ENCODE measurements around the gene PSD4. TPM values are rescaled to one million over a fixed set of nuclear protein-coding genes. Genes with fewer than 3 reads are reported as not detected.

PSD4 gene
- total RNA-seq, 2 experiments from 2014 or later = 394 to 404 TPM

DNA sequence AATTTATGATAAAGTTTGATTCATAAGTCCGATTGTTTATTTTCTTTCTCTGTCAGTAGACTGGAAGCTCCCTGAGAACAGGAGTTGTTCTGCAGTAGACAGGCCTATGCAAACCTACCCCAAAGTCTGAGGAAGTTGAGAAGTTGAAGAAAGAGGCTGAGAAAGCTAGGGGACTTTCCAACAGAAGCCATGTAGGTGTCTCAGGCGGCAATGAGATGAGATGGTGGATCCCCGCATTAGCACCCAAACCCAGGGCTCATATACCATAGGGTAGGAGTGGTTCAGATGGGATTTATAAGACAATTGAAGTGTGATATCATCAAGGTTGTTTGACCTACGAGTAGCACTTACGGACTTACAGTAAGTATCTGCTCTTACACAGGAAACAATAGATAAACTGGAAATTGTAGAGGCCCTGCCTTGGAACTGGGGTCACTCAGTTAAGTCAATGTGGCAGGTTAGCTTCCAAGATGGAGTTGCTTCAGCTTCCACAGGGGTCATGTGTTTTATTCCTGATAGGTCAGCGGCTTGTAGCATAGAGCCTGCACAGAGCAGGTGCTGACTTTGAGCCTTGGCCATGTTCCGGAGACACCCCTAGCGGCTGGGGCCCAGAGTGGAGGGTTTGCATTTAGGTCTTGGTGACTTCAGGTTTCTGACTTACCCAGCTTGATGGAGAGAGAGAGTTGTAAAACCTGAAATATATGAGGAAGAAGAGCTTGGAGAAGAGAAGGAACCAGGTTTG, 2.3 kb upstream of the PSD4 start:
- peaks cover 58% of the 10 kb centered on the region for H3K36me3 Mint-ChIP-seq (ENCODE audit: low read depth)
- ATAC-seq = no peak
- H3K9me3 Mint-ChIP-seq (ENCODE audit: insufficient read depth) = peaks cover 5% of the 10 kb centered on the region
- no peak for DNase-seq
- H3K4me3 Mint-ChIP-seq = no peak overlapping the region
- peaks cover 70% of the 10 kb centered on the region for H3K4me1 Mint-ChIP-seq (ENCODE audit: low read depth)
- peaks cover 2% of the 10 kb centered on the region for H3K27me3 Mint-ChIP-seq (ENCODE audit: low read depth)
- peak overlapping the region; percentile 78 for H3K27ac Mint-ChIP-seq
- CTCF ChIA-PET = interaction anchor here (1.9 to 13.5 kb wide), 3 partner anchors 14 to 91 kb away, joined by 8 to 370 read pairs (median 63); no protein-coding TSS in a partner anchor
- POLR2A ChIA-PET = interaction anchor here (5.9 kb wide), 1 partner anchor 14 kb away, joined by 81 read pairs; no protein-coding TSS in a partner anchor

DNA sequence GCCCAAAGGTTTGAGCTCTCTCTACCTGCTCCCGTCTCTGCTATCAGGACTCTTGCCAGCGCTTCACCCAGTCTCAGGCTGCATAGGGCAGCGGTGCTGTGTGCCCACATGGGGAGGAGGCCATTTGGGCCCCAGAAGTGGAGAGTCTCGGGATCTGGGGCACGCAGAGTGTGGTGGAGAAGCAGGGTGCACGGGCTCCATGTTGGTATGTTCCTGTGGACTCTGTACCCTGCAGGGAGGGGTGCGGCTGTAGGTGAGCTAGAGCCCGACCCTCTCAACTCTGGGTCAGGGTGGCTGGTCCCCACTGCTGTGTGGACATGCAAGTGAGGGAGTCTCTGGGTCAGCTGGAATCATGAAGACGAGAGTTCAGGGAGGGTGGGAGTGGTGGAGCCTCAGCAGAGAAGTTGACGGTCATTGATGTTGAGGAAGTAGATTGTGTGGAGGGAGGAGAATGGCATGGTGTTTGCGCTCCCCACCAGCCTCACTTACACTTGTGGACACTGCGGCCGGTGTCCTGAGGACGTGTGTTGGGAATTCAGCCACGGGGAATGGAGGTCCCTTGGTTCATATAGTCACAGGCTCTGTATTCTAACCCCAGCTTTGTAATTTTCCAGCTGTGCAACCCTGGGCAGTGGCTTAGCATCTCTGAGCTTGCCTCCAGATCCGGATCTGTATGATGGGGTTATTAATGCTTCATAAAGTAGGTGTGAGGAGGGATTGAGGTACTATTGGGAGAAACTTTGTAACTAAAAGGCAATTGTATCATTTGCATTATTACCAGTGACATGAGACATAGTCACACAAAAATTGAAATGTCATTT, 840 bp upstream of the PSD4 start:
- Mint-ChIP-seq H3K27me3 (ENCODE audit: low read depth) (peaks cover 2% of the 10 kb centered on the region), H3K36me3 (ENCODE audit: low read depth) (peaks cover 72% of the 10 kb centered on the region), H3K9me3 (ENCODE audit: insufficient read depth) (peaks cover 5% of the 10 kb centered on the region), H3K4me3 (peak overlapping the region; percentile 83), H3K27ac (peak overlapping the region; percentile 91), H3K4me1 (ENCODE audit: low read depth) (peaks cover 70% of the 10 kb centered on the region)
- ATAC-seq (no peak), DNase-seq (no peak)
- ChIA-PET CTCF (interaction anchor here (1.5 to 13.5 kb wide), 9 partner anchors 11 to 217 kb away, joined by 5 to 370 read pairs (median 9); no protein-coding TSS in a partner anchor), POLR2A (interaction anchor here (0.7 to 5.9 kb wide), 8 partner anchors 8 to 528 kb away, joined by 3 to 81 read pairs (median 6); no protein-coding TSS in a partner anchor)

DNA sequence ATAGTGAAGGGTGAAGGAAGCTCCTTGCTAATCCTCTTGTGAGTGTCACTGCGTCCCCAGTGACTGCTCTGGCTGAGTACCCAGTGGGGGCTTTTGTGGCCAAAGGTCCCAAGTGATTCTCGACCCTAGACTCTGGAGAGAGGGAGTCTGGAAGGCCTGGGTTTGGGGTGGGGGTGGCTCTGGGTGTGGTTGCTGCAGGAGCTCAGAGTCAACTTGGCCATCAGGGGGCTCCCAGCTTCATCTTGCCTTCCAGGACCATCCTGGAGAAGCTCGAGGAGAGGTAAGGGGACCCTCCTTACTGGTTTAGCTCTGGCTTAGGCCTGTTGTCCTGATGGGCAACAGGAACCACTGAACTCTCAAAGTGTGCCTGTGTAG, 592 bp downstream of the PSD4 start:
- peaks cover 5% of the 10 kb centered on the region for H3K9me3 Mint-ChIP-seq (ENCODE audit: insufficient read depth)
- H3K27ac Mint-ChIP-seq = peak overlapping the region; percentile 91
- H3K27me3 Mint-ChIP-seq (ENCODE audit: low read depth) = peaks cover 2% of the 10 kb centered on the region
- H3K4me1 Mint-ChIP-seq (ENCODE audit: low read depth) = peaks cover 70% of the 10 kb centered on the region
- peak overlapping the region; percentile 83 for H3K4me3 Mint-ChIP-seq
- ATAC-seq (peak; percentile 3), DNase-seq (peak; percentile 57)
- H3K36me3 Mint-ChIP-seq (ENCODE audit: low read depth) = peaks cover 83% of the 10 kb centered on the region
- ChIA-PET POLR2A (interaction anchor here (0.6 to 5.9 kb wide), 22 partner anchors 8 to 1120 kb away, joined by 3 to 81 read pairs (median 4); no protein-coding TSS in a partner anchor), CTCF (interaction anchor here (0.8 to 13.5 kb wide), 21 partner anchors 9 to 216 kb away, joined by 3 to 370 read pairs (median 5); no protein-coding TSS in a partner anchor)

DNA sequence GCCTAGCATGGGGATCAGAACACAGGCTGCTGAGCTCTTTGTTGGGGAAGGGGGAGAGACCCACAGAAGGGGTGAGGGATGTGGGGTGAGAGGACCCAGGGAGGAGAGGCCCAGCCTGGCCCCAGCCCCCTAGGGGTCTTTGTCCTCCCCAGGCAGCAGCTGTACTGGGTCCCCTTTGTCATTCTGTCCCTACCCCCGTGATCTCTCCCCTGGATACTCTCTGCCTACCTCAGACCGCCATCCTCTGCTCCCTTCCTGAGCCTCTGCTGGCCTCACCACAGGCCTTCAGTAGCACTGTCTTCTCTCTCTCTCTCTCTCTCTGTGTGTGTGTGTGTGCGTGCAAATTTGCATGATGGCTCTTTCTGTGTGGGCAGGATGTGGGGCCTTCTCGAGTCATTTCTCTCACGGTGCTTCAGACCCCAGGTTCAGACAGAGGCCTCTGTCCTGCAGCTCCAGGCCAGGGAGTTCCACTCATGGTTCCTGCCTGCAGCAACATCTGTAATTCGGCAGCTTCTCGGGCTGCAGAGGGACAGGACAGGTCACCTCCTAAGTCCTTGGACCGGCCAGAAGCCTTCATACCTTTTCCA, 1.4 kb downstream of the PSD4 start:
- DNase-seq = peak; percentile 92
- Mint-ChIP-seq H3K4me3 (peak overlapping the region; percentile 83), H3K36me3 (ENCODE audit: low read depth) (peaks cover 83% of the 10 kb centered on the region), H3K4me1 (ENCODE audit: low read depth) (peaks cover 72% of the 10 kb centered on the region), H3K27ac (peak overlapping the region; percentile 91), H3K9me3 (ENCODE audit: insufficient read depth) (peaks cover 5% of the 10 kb centered on the region), H3K27me3 (ENCODE audit: low read depth) (peaks cover 2% of the 10 kb centered on the region)
- ATAC-seq = peak; percentile 65
- POLR2A ChIA-PET = interaction anchor here (0.6 to 5.9 kb wide), 24 partner anchors 9 to 1121 kb away, joined by 3 to 81 read pairs (median 4); no protein-coding TSS in a partner anchor
- CTCF ChIA-PET = interaction anchor here (0.8 to 13.5 kb wide), 20 partner anchors 9 to 215 kb away, joined by 3 to 370 read pairs (median 6); no protein-coding TSS in a partner anchor

DNA sequence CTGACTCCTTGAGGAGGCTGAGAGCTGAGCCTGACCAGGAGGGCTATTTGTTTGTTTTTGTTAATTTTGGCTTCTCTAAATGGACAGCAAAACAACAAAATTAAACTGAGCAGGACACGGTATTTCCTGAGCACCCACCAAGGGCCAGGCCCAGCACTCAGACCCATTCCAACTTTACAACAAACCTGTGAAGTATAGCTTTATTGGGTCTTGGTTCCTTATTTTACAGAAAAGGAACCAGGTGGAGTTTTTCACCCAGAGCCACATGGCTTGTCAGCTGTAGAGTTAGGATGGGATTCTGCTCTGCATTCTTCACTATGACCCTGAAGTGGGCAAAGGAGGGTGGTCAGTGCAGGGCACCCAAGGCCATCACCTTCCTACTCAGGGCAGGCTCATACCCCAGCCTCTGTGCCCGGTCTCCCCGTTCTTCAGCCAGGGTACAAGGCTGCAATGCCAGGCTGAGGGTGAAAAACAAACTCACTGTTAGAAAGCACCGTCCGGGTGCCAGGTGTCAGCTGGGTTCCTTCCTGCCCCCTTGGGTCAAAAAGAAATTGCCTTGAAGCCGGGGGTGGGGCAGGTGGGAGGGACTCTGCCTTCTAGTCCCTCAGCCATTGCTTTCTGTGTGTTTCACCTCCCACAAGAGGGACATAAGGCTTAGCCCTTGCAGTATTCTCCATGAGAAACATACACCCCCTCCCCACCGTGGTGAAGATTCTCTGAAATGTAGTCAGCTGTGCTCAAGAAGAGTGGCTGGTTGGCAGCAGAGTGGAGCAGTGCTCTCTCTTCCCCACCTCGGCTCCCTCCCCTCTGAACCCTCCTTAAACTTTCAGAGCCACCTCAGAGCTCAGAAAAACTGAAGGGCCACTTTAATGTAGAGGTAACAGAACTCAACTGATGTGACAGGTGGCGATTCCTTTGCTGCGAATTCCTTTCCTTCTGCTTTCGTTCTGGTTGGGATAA, 2.2 kb downstream of the PSD4 start:
- ATAC-seq (no peak), DNase-seq (peak; percentile 72)
- Mint-ChIP-seq H3K4me1 (ENCODE audit: low read depth) (peaks cover 79% of the 10 kb centered on the region), H3K27ac (peak overlapping the region; percentile 91), H3K9me3 (ENCODE audit: insufficient read depth) (peaks cover 4% of the 10 kb centered on the region), H3K27me3 (ENCODE audit: low read depth) (peaks cover 2% of the 10 kb centered on the region), H3K36me3 (ENCODE audit: low read depth) (peaks cover 90% of the 10 kb centered on the region), H3K4me3 (peak overlapping the region; percentile 83)
- CTCF ChIA-PET = interaction anchor here (1.0 to 13.5 kb wide), 11 partner anchors 13 to 214 kb away, joined by 3 to 370 read pairs (median 10); no protein-coding TSS in a partner anchor
- POLR2A ChIA-PET = interaction anchor here (0.7 to 5.9 kb wide), 14 partner anchors 8 to 96 kb away, joined by 3 to 81 read pairs (median 8); no protein-coding TSS in a partner anchor

DNA sequence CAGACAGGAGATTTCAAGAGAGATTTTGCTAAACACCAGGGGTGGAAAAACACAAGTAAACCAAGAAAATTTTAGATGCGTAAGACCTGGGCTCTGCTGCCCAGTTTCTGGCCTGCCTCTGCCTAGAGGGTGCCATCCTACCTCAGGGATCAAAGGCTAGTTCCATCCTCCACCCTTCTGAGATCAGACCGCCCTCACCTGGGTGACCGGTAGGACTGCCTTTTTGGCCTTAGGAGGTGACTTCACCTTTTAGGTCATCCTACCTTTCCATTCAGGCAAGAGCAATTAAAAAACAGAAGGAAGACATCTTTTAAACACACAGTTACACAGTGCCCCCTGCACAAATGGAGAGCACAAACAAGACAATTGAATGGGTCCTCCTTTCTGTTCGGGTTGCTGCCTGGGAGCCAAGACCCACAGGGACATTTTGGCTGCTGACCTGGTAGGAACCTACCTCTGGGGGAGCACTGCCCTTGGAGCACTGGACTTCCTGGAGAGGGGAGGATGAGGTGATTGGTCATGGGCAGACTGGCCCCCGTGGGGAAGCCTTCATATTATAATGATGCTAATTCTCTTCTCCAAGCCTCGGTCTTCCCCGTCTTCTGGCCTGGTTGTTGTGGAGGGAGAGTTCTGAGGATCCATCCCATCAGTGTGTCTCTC, 3.1 kb downstream of the PSD4 start:
- ATAC-seq (no peak), DNase-seq (no peak)
- Mint-ChIP-seq H3K27me3 (ENCODE audit: low read depth) (peaks cover 2% of the 10 kb centered on the region), H3K9me3 (ENCODE audit: insufficient read depth) (no peaks in the 10 kb centered on the region), H3K4me1 (ENCODE audit: low read depth) (peaks cover 79% of the 10 kb centered on the region), H3K36me3 (ENCODE audit: low read depth) (peaks cover 91% of the 10 kb centered on the region), H3K27ac (peak overlapping the region; percentile 91), H3K4me3 (peak overlapping the region; percentile 83)
- CTCF ChIA-PET = interaction anchor here (1.0 to 13.5 kb wide), 9 partner anchors 14 to 97 kb away, joined by 3 to 370 read pairs (median 22); no protein-coding TSS in a partner anchor
- POLR2A ChIA-PET = interaction anchor here (1.2 to 5.9 kb wide), 6 partner anchors 12 to 97 kb away, joined by 4 to 81 read pairs (median 22); no protein-coding TSS in a partner anchor

DNA sequence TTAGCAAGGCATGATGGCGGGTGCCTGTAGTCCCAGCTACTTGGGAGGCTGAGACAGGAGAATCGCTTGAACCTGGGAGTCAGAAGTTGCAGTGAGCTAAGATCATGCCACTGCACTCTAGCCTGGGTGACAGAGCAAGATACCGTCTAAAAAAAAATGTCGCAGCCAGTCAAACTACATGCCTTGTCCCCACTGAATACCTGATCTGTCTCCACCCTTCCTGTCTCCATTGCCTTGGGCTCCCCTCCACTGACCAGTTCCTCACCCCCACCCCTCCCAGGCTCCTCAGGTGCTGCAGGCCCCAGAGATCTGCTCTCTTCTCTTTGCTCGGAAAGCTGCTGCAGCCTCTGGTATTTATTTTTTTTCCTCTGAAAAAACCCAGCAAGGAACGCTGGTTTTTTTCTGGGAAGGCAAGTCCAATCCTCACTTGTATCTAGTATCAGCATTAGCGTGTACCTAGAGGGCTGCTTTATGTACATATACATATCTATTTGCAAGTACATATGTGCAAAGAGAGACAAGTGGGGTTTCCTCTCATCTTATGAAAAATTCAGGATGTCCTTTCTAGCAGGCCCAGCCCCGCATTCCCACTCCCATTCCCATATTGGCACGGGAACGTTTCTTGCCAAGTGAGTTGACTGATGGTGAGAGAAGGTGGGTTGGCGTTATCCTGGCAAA, 4.4 kb downstream of the PSD4 start:
- DNase-seq = no peak
- Mint-ChIP-seq H3K9me3 (ENCODE audit: insufficient read depth) (no peaks in the 10 kb centered on the region), H3K27me3 (ENCODE audit: low read depth) (peaks cover 2% of the 10 kb centered on the region), H3K4me1 (ENCODE audit: low read depth) (peaks cover 78% of the 10 kb centered on the region), H3K36me3 (ENCODE audit: low read depth) (peaks cover 94% of the 10 kb centered on the region), H3K4me3 (peak overlapping the region; percentile 83), H3K27ac (peak overlapping the region; percentile 83)
- no peak for ATAC-seq
- POLR2A ChIA-PET = no interaction called here
- CTCF ChIA-PET = interaction anchor here (1.8 to 13.5 kb wide), 3 partner anchors 21 to 98 kb away, joined by 4 to 370 read pairs (median 7); no protein-coding TSS in a partner anchor

DNA sequence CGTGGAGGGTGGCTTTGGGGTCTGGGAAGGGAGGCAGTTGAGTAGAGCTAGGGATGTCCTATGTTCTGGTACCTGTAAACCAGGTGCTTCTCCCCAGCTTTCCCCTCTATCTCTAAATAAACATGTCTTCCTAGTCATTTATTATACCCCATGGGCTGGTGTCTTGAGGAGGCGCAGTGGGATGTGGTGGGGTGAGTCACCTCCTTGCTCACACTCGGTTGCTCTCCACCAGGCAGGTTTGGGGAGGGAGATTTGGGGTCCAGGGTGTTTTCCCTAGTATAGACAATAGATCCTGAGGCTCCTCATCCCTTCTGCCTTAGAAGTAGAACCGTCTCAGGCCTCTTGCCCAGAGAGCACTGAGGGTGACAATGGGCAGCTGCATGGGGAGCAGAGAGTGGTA, 5.1 kb downstream of the PSD4 start:
- POLR2A ChIA-PET = no interaction called here
- ATAC-seq (no peak), DNase-seq (peak; percentile 62)
- H3K4me1 Mint-ChIP-seq (ENCODE audit: low read depth) = peaks cover 79% of the 10 kb centered on the region
- no peaks in the 10 kb centered on the region for H3K9me3 Mint-ChIP-seq (ENCODE audit: insufficient read depth)
- CTCF ChIA-PET = interaction anchor here (1.8 to 13.5 kb wide), 3 partner anchors 20 to 99 kb away, joined by 4 to 370 read pairs (median 7); no protein-coding TSS in a partner anchor
- H3K4me3 Mint-ChIP-seq = peak overlapping the region; percentile 83
- H3K27ac Mint-ChIP-seq = peak overlapping the region; percentile 83
- H3K36me3 Mint-ChIP-seq (ENCODE audit: low read depth) = peaks cover 95% of the 10 kb centered on the region
- peaks cover 2% of the 10 kb centered on the region for H3K27me3 Mint-ChIP-seq (ENCODE audit: low read depth)

DNA sequence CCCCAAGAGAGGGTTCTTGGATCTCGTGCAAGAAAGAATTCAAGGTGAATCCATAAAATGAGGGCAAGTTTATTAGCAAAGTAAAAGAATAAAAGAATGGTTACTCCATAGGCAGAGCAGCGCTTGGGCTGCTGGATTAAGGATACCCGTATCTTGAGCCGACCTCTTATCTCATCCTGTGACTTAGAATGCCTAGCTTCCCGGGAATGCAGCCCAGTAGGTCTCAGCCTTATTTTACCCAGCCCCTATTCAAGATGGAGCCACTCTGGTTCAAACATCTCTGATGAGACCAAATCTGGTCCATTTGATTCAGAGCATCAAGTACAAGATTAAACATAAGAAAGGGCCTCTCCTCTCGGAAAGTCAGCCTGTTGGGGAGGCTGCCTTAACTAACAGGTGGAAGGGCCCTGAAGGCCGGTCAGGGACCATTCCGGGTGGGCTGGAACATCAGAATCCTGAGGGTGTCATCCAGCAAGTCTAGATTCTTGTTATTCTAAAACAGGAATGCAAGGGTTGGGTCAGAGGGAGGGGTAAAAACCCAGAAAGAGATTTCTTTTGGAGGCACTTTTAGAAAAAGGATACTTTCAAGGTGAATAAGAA, 5.8 kb downstream of the PSD4 start:
- CTCF ChIA-PET = interaction anchor here (0.9 to 13.5 kb wide), 9 partner anchors 10 to 211 kb away, joined by 4 to 370 read pairs (median 7); no protein-coding TSS in a partner anchor
- Mint-ChIP-seq H3K27me3 (ENCODE audit: low read depth) (peaks cover 2% of the 10 kb centered on the region), H3K36me3 (ENCODE audit: low read depth) (peaks cover 91% of the 10 kb centered on the region), H3K4me3 (peak overlapping the region; percentile 83), H3K4me1 (ENCODE audit: low read depth) (peaks cover 81% of the 10 kb centered on the region), H3K27ac (peak overlapping the region; percentile 83), H3K9me3 (ENCODE audit: insufficient read depth) (no peaks in the 10 kb centered on the region)
- POLR2A ChIA-PET = interaction anchor here (1.2 to 2.2 kb wide), 3 partner anchors 22 to 44 kb away, joined by 3 to 11 read pairs (median 5); no protein-coding TSS in a partner anchor
- no peak for DNase-seq
- ATAC-seq = no peak
